IPS-15b (cell line): ENCODE results near the gene TAPBPL.
"Not testable (repeated sequence)": the region's sequence is repeated elsewhere in the genome, so short reads cannot be mapped to it uniquely, and the experiment has no call there.

ENCODE experiments used
- H3K27me3 ChIP-seq: one replicate; pipeline ENCODE4 v1.6.1; 2013; ENCODE audit warnings: low read length; ENCODE audit not compliant: control insufficient read depth, insufficient read depth
- H3K36me3 ChIP-seq: one replicate; pipeline ENCODE4 v1.6.1; 2013; ENCODE audit warnings: low read length; ENCODE audit not compliant: control insufficient read depth, insufficient read depth
- H3K4me1 ChIP-seq: one replicate; pipeline ENCODE4 v1.6.1; 2013; ENCODE audit warnings: mild to moderate bottlenecking, low read length; ENCODE audit not compliant: control insufficient read depth, insufficient read depth
- H3K4me3 ChIP-seq: one replicate; pipeline ENCODE4 v1.5.1; 2013; ENCODE audit warnings: low read depth, low read length
- H3K9ac ChIP-seq: one replicate; pipeline ENCODE4 v1.6.1; 2013; ENCODE audit warnings: low read depth, mild to moderate bottlenecking, low read length
- H3K9me3 ChIP-seq: one replicate; pipeline ENCODE4 v1.6.1; 2013; ENCODE audit warnings: mild to moderate bottlenecking, low read length; ENCODE audit not compliant: control insufficient read depth, insufficient read depth

TAPBPL gene

DNA sequence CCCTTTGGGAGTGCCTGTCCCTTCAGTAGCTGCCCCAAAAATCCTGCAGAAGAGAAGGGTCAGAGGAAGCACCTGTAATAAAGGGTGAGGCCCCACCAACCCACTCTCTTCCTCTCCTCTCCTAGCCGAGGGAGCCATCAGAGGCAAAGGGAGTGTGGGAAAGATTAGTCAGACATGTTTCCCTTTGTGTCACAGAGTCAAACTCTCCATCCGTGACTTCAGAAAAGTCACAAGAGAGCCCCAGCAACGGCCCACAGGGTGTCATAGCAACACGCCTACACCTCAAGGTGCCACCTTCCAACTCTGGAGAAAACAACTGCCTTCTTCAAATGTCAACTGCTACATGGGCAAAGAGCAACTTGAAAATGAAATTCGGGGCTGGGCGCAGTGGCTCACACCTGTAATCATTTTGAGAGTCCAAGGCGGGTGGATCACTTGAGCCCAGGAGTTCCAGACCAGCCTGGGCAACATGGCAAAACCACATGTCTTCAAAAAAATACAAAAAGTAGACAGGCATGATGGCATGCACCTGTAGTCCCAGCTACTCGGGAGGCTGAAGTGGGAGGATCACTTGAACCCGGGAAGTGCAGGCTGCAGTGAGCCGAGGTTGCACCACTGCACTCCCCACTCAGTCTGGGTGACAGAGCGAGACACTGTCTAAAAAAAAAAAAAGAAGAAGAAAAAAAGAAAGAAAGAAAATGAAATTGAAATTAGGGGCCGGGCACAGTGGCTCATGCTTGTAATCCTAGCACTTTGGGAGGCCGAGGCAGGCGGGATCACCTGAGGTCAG is 24.8 kb upstream of the TAPBPL start:
- Histone ChIP-seq H3K4me1 (no peaks in the 10 kb centered on the region), H3K36me3 (no peaks in the 10 kb centered on the region), H3K4me3 (no peak overlapping the region), H3K27me3 (peaks cover 3% of the 10 kb centered on the region), H3K9me3 (no peaks in the 10 kb centered on the region), H3K9ac (no peak overlapping the region)

DNA sequence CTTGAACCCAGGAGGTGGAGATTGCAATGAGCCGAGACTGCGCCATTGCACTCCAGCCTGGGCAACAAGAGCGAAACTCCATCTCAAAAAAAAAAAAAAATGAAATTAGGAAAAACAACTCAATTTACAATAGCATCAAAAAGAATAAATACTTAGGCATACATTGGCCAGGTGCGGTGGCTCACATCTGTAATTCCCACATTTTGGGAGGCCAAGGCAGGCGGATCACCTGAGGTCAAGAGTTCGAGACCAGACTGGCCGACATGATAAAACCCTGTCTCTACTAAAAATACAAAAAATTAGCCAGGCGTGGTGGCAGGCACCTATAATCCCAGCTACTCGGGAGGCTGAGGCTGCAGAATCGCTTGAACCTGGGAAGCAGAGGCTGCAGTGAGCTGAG is 24.0 kb upstream of the TAPBPL start:
- not testable (repeated sequence) for H3K36me3 ChIP-seq, H3K9ac ChIP-seq, H3K4me3 ChIP-seq, H3K4me1 ChIP-seq, H3K27me3 ChIP-seq, H3K9me3 ChIP-seq

DNA sequence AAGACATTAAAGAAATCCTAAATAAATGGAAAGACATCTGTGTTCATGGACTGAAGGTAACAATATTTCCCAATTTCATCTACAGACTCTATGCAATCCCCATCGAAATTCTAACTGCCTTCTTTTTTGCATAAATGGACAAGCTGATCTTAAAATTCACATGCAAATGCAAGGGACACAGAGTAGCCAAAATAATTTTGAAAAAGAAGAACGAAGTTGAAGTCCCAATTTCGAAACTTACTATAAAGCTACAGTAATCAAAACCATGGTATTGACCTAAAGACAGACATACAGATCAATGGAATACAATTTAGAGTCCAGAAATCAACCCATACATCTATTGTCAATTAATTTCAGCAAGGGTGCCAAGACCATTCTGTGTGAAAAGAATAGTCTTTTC is 23.5 kb upstream of the TAPBPL start:
- Histone ChIP-seq H3K9me3 (no peaks in the 10 kb centered on the region), H3K27me3 (peaks cover 3% of the 10 kb centered on the region), H3K9ac (no peak overlapping the region), H3K4me3 (no peak overlapping the region), H3K4me1 (no peaks in the 10 kb centered on the region), H3K36me3 (no peaks in the 10 kb centered on the region)

DNA sequence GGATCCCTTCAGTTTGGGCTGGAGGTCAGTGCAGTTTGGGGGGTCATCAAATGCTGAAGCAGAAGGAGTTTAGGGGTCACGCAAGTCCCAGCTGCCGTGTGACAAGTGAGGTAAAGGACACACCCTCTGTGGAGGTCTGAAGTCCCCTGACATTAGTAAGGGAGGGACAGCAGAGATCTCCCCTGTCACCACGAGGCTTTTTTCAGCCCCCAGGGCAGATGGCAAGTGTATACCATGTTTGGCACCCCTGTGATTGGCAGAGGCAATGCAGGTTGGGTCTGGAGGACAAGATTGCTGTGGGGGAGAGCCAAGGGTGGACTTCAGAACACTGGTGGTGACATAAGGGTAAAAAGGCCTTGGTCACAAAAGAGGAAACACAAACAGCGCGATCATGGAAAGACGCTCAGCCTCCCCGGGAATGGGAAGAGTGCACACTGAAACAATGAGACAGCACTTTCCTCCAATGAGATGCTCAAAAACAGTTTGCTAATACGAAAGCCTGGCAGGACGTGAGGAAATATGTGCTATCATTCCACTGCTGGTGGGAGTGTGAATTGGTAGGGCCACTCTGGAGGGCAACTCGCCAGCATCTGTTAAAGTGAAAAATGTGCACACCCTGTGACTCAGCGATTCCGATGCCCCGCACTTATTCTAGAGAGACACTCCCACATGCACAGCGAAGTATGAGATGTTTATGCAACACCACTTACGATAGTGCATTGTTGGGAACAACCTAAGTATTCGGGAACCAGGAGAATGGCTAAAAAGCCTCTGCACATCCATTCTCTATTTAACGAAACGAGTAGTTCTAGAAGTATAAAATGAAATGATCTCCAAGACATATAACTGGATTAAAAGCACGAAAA is 21.5 kb upstream of the TAPBPL start:
- H3K4me3 ChIP-seq: no peak overlapping the region
- peaks cover 10% of the 10 kb centered on the region for H3K4me1 ChIP-seq

DNA sequence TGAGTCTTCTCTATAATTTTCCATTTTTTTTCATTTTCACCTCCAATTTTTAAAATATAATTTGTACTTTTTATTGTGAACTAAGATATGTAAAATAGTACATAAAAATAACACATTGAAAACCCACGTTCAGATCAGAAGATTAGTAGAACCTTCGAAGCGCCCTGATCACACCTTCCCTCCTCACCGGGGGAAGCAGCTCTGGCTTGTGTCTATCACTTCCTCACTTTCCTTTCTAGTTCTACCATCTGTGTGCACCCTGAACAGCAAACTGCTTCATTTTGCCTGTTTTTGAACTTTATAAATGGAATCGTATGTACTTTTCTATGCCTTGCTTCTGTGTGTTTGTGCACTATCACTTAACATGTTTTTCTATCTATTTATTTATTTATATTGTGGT is 18.9 kb upstream of the TAPBPL start:
- Histone ChIP-seq H3K9me3 (no peaks in the 10 kb centered on the region), H3K4me3 (no peak overlapping the region), H3K4me1 (peaks cover 10% of the 10 kb centered on the region), H3K36me3 (no peaks in the 10 kb centered on the region), H3K27me3 (no peaks in the 10 kb centered on the region), H3K9ac (no peak overlapping the region)

More for the DNA sequence above, 21.5 kb upstream of the TAPBPL start:
- Histone ChIP-seq H3K9ac (no peak overlapping the region), H3K36me3 (no peaks in the 10 kb centered on the region), H3K9me3 (no peaks in the 10 kb centered on the region), H3K27me3 (no peaks in the 10 kb centered on the region)

DNA sequence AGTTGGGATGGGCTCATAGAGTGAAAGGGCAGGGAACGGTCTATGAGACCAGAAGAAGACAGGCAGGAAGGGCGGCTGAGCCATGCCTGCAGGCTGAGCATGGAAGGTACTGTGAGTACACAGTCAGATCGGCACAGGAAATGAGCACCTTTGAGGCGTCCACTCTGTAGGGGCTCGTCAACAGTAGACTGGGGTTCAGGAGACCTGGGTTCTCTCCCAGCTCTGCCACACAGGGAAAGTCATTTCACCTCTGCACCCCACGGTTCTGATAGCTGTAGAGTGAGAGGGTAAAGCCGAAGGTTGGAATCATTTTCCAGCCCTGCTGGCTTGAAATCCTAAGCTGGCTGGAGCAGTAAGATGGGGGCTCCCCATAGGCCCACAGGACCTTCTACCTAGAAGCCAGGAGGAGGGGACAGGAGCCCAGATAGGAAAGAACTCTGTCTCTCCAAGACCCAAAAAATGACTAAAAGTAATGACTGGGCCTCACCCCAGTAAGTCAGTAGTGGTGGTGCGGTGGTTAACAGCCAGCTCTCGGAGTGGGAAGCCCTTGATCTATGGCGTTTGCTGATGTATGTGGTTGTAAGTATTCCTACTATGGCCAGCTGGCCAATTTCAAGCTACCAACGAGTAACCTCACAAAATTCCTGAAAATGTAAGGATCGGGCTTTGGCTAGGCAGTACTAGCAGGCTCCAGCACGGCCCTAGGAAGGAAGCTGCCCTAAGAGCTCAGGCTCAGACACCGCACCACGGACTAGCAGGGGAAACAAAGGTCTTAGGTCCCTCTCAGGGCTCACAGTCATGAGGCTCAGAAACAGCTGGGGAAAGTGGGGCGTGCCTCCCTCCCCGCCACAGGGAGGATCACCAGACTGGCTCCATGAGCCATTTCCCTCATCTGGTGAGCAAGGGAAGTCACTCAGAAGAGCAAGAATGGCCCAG is 17.4 kb upstream of the TAPBPL start:
- no peak overlapping the region for H3K4me3 ChIP-seq
- H3K36me3 ChIP-seq: no peaks in the 10 kb centered on the region

DNA sequence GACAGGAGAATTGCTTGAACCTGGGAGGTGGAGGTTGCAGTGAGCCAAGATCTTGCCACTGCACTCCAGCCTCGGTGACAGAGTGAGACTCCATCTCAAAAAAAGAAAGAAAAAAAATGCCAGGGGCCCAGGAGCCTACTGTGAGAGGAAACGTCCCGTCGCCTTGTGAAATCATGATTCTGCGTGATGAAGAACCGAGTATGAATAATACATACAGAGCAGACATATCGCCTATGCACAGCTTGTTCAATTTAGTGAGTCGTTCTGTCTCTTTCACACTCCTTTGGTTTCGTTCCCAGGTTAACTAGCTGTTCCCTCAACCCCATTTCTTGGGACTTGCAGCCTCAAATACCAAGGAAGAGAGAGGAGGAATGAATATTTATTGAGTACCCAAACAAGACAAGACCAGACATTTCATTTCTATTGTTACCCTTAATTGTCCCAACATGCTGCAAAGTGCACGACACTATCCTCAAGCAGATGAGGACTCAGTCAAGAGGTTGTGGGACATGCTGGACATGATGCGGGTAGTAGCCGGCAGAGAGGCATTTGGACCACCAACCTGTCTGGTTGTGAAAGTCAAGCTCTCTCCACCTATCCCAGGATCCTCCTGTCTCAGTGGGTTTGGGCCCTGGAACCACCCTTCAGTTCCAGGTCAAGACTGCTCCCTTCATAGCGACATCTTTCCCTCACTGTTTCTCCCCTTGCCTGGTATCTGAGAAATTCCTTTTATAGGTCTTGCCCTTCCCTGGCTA is 15.7 kb upstream of the TAPBPL start:
- H3K27me3 ChIP-seq: no peaks in the 10 kb centered on the region
- no peak overlapping the region for H3K9ac ChIP-seq
- no peak overlapping the region for H3K4me3 ChIP-seq
- H3K4me1 ChIP-seq: peaks cover 10% of the 10 kb centered on the region
- no peaks in the 10 kb centered on the region for H3K36me3 ChIP-seq
- no peaks in the 10 kb centered on the region for H3K9me3 ChIP-seq

More for the DNA sequence above, 17.4 kb upstream of the TAPBPL start:
- H3K9ac ChIP-seq: no peak overlapping the region
- no peaks in the 10 kb centered on the region for H3K9me3 ChIP-seq
- H3K27me3 ChIP-seq: no peaks in the 10 kb centered on the region
- H3K4me1 ChIP-seq: peaks cover 10% of the 10 kb centered on the region

DNA sequence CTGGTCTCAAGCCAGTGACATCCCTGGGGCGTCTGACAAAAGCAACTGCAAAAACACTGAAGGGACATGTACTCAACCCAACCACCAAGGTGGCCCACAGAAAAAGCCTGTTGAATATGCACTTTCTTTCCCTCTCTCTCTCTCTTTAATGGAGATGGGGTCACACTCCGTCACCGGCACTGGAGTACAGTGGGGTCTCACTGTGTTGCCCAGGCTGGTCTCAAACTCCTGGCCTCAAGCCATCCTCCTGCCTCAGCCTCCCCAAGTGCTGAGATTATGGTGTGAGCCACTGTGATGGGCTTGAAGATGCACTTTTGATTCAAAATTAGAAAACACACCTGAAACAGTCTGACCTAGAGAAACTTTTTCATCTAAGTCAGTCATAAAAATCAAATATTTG is 14.3 kb upstream of the TAPBPL start:
- Histone ChIP-seq H3K4me3 (no peak overlapping the region), H3K36me3 (no peaks in the 10 kb centered on the region), H3K4me1 (peaks cover 10% of the 10 kb centered on the region), H3K9ac (no peak overlapping the region), H3K9me3 (no peaks in the 10 kb centered on the region), H3K27me3 (no peaks in the 10 kb centered on the region)

DNA sequence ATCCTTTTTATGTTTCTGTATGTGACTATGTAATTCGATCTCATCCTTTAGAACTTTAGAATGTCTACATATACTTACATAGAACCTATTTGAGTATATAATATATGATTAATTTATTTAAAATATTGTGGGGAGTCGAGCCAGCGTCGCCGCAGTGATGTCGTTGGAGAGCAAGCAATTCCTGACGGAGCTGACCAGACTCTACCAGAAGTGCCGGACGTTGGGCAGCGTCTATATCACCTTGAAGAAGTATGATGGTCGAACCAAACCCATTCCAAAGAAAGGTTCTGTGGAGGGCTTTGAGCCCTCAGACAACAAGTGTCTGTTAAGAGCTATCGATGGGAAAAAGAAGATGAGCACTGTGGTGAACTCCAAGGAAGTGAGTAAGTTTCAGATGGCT is 13.5 kb upstream of the TAPBPL start:
- Histone ChIP-seq H3K36me3 (no peaks in the 10 kb centered on the region), H3K27me3 (no peaks in the 10 kb centered on the region), H3K9me3 (no peaks in the 10 kb centered on the region), H3K9ac (no peak overlapping the region), H3K4me3 (no peak overlapping the region), H3K4me1 (peaks cover 10% of the 10 kb centered on the region)

DNA sequence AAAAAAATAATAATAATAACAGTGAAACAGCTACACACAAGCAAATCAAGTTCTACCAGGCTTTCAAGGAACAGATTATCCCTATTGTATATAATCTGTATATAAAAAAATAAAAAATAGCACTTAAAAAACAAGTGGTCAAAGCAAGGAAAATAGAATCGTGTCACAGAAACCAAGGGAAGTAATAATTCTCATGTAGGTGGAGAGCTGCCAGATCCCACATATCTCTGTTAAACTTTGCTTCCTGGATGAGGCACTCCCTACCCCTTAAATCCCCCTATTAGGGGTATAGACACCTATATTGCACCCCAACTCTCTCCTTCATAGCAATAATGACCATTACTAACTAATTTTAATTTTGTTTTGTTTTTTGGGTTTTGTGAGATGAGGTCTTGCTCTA is 11.5 kb upstream of the TAPBPL start:
- H3K4me1 ChIP-seq: no peaks in the 10 kb centered on the region
- H3K9ac ChIP-seq: no peak overlapping the region
- H3K9me3 ChIP-seq: no peaks in the 10 kb centered on the region
- H3K4me3 ChIP-seq: no peak overlapping the region
- H3K36me3 ChIP-seq: no peaks in the 10 kb centered on the region
- H3K27me3 ChIP-seq: no peaks in the 10 kb centered on the region

DNA sequence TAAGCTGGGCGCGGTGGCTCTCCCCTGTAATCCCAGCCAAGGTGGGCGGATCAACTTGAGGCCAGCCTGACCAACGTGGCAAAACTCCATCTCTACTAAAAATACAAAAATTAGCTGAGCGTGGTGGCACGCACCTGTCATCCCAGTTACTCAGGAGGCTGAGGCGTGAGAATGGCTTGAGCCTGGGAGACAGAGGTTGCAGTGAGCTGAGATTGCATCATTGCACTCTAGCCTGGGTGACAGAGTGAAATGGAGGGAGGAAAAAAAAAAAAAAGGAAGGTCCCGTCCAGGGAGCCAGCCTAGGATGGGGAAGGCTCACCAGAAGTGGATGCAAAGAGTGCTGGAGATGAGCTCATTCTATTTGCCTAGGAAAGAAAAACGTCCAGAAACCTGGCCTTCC is 9.0 kb upstream of the TAPBPL start:
- no peaks in the 10 kb centered on the region for H3K4me1 ChIP-seq
- no peaks in the 10 kb centered on the region for H3K9me3 ChIP-seq
- H3K27me3 ChIP-seq: no peaks in the 10 kb centered on the region
- no peaks in the 10 kb centered on the region for H3K36me3 ChIP-seq
- H3K9ac ChIP-seq: no peak overlapping the region
- no peak overlapping the region for H3K4me3 ChIP-seq
